ENCODE measurements around the gene ZNF74.

GRCh38 chr22:20389288-20389687 lies 4.7 kb upstream of the ZNF74 start:
- TF ChIP-seq CTCF (IDR thresholded peaks at IDR 0.05) (no peak), POLR2A (IDR thresholded peaks at IDR 0.05) (no peak)
